Activated CD4-positive, alpha-beta T cell treated with anti-CD3 and anti-CD28 coated beads, Interleukin-2, Interleukin-4, amounts not matched to agents 100 ng/mL and 50 ng/mL, durations not matched to agents 16 hours and 8 hours (primary cell): ENCODE results near the gene TBC1D5.
"Not testable (repeated sequence)": the region's sequence is repeated elsewhere in the genome, so short reads cannot be mapped to it uniquely, and the experiment has no call there.

ENCODE experiments used
- DNase-seq: peaks from one replicate; pipeline ENCODE4 v3.0.0-alpha.2; 2020; ENCODE audit warnings: low spot score

Gene TBC1D5

DNA sequence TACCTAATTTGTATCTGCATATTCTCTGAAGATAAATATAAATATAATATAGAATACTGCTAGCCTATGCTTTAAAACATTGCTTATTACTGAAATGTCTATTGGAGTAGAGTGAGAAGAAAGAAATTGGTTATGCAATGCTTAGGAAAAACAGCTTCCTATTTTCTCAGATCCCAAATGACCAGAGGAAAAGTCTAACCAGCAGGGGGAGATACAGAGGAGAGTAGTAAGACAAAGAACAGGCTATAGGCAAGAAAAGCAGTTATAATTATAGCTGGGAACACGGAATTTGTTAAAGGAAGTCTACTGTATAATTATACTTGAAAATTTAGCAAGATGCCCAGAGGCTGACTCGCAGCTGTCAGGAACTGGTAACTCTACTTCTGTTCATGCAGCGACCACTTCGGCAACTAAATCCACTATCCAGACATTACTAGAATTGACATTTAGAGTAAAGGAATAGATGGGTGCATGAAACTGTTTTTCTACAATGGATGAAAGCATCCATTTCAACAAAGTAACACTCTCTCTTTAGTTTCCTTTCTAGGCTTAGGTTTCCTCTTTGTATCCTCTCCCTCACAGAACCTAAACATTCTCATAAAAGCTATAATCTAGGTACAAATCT lies 97.2 kb downstream of the TBC1D5 start:
- DNase-seq, result no peak

DNA sequence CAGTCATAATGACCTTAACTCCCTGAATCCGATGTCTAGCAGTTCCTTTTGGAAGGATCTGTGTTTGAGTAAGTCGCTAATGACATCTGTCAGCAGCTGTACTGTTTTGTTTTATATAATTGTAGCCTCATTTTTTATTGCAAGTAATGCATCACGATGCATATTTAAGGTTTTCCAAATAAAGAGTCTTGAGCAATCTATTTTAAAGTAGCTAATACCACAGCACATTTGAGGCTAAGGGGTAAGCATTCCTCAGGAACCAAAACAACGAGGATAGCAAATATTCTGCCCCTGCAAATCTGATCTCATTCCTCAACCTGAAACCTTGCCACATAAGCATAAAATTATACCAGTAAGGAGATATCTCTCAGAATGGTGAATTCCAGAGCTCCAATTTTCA lies 98.7 kb downstream of the TBC1D5 start:
- DNase-seq, result no peak

DNA sequence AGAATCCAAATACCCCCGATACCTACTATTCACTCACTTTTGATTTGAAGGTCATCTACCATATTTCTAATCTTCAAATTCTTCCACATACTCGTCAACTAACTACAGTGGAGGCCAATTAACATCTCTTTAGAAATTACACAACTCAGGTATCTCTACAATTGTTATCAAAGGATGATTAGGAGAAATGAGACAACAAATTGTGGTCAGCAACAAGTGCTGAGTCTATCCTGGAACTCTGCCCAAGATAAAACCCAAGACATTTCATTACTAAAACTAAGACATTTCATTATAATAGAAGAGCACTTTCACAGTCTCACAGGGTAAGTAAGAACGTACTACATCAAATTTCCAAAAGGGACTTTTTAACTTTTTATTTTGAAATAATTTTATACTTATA lies 100.0 kb downstream of the TBC1D5 start:
- DNase-seq, result no peak

DNA sequence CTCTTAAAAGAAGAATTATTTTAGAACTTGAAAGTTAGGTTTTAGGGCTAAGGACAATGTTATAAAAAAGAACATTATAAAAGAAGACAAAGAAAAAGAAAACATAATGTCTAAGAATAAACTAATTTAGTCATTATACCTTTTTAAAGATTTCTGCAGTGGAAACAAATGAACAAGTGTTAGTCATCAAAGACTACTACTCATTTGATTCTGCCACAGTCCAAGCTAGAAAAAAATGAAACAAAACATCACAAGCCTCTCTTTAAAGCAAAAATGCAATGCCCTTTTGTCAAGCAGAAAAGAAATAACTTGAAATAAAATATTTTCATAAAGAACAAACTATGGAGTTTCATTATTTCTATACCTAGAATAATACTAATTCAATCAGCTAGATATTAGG lies 102.0 kb downstream of the TBC1D5 start:
- DNase-seq, result peak; percentile 6

DNA sequence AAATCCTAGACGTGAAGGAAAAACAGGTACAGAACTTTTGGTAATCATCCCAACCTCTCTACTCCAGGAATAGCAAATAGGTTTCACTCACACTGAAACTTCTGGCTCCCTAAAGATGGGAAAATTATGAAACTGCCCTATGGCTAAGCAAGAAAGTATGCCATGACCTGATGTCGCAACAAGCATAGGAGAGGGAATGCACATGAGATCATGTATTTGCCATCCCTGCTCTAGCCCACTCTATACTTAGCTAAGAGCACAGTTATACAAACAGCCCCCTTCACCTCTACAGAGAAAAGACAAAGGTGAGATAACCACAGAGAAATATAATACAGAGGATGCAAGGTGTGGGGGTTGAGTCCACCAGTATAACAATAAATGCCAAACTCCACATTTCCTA lies 102.7 kb downstream of the TBC1D5 start:
- DNase-seq, result no peak

DNA sequence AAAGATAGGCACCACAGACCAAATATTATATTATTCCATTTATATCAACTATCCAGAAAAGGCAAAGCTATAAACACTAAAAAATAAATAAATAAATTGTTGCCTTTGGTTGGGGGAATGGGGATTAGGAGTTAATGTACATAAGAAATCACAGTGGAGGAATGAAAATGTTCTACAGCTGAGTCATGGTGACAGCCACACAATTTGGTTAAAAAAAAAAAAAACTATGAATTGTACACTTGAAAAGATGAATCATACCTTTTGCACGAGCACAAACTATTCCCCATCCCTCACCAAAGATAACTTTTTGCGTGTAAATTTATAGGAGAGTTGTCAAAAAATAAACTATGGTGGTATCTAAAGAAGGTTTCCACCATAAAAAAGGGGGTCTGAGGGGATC lies 103.2 kb downstream of the TBC1D5 start:
- no peak for DNase-seq

DNA sequence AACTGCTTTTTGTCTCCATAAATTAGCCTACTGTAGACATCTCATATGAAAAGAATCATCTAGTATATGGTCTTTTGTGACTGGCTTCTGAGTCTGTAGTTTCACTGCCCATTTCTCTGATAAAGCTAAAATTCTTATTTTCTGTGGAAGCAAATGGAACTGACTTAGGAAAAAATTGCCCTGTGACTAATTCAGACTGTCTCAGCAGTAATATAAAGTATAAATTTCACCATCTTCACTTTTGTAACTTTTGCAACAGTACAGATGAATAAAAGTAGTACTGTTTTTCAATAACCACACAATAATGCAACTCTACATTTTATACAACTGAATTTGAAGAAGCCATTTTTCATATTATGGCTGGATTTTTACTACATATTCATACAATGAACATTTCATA lies 104.1 kb downstream of the TBC1D5 start:
- DNase-seq, result no peak

DNA sequence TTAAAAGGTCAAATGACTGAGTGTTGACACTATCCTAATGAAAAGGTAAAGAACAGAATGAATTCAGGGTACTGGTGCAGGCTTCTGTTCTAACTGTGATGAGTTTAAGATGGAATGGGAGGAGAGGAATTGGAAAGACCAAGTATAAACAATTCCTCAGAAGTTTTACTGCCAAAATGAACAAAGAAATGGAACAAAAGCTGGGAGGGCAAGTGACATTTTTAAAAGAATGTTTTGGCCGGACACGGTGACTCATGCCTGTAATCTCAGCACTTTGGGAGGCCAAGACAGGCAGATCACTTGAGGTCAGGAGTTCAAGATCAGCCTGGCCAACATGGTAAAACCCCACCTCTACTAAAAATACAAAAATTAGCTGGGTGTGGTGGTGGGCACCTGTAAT lies 106.8 kb downstream of the TBC1D5 start:
- DNase-seq, result not testable (repeated sequence)

DNA sequence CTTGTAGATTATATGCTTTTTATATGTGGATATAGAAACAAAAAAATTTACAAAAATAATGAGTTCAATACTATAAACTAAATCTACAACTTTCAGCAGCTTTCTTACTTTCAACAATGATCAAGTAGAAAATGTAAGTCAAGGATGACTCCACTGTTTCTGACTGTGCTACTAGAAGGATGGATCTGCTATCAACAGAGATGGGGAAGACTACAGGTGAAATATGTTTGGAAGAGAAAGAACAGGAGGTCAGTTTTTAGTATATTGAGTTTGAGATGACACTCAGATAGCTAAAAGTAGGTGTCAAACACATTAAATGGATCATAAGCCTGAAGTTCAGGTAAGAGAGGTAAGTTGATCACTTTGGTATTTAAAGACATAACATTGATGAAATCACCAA lies 107.5 kb downstream of the TBC1D5 start:
- no peak for DNase-seq

DNA sequence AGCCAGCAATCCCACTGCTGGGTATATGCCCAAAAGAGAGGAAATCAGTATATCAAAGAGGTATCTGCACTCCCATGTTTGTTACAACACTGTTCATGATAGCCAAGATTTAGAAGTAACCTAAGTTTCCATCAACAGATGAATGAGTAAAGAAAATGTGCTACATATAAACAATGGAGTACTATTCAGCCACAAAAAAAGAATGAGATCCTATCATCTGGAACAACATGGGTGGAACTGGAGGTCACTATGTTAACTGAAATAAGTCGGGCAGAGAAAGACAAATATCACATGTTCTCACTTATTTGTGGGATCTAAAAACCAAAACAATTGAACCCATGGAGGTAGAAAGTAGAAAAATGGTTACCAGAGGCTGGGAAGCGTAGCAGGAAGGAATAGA lies 108.2 kb downstream of the TBC1D5 start:
- no peak for DNase-seq

DNA sequence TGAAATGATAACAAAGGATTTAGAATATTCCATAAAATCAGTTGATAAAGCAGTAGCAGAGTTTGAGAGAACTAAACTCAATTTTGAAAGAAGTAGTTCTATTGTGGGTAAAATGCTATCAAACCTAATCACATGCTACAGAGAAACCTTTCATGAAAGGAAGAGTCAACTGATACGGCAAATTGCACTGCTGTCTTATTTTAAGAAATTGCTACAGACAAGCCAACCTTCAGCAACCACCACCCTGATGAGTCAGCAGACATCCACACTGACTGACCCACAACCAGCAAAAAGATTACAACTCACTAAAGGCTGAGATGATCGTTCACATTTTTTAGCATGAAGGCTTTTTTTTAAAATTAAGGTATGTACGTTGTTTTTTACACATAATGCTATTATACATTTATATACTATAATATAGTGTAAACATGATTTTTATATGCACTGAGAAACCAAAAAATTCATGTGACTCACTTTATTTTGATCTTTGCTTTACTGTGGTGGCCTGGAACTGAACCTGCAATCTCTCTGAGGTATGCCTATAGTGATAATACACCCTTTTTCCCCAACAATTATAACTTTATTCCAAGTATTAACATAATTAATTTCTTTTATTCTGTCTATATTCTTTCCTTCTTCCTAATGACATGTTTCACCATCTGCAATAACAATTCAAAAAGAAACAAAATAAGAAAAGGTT lies 109.9 kb downstream of the TBC1D5 start:
- peak; percentile 31 for DNase-seq

DNA sequence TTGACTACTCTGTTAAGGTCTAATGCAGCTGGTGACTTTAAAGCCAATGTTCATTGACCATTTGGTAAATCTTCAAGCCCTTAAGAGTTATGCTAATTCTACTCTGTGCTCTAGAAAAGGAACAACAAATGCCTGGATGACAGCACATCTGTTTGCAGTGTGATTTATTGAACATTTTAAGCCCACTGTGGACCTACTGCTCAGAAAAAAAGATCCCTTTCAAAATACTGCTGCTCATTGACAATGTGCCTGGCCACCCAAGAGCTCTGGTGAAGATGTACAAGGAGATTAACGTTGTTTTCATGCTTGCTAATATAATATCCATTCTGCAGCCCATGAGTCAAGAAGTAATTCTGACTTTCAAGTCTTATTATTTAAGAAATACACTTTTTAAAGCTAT lies 110.8 kb downstream of the TBC1D5 start:
- no peak for DNase-seq

DNA sequence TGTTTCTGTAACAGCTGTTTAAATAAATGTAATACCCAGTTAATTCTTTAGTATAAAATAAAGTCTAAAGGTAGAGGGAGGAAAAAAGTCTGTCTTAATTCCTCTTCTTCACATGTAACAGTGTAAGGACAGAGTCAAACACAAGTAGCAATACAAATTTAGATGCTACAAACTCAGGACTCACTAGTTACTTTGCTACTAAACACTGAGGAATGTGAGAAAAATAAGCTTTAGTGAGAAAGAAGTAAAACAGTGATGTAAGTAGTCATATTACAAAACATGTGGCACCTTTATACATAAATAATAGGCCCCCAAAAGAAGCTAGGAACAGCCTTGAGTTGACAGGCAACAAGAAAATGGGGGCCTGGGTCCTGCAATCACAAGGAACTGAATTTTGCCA lies 113.0 kb downstream of the TBC1D5 start:
- DNase-seq, result no peak

DNA sequence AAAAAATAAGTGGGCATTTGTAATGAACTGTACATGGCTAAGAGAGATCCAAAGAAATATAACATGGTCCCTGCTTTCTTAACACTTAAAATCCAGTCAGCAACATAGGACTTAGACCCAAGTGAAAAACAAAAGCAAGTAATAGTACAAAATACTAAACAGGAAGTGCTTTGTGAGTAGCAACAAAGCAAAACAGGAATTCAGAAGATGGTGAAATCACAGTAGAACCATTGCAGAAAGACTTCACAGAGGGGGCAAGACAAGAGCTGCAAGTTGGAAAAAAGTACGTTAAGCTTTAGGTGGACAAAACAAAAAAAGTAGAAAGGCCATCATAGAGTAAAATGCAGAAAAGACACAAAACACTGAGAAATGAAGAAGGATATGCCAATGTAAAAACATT lies 116.0 kb downstream of the TBC1D5 start:
- no peak for DNase-seq

DNA sequence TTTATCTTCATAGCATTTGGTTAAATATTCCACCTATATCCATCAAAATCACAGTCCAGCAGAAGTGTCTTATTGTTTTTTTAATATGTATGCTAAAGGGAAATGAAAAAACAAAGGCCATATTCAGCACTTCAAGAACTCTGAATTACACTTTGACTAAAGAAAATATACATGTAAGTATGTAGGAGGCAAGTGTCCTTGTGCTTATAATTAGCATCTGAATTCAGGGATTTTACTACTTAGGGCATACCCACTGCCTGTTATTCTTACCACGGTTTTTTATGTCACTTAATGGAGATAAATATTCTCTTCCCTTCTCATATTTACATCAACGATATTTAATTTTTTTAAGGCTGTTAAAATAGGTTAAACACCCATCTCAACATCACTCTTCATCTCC lies 117.3 kb downstream of the TBC1D5 start:
- DNase-seq, result no peak

DNA sequence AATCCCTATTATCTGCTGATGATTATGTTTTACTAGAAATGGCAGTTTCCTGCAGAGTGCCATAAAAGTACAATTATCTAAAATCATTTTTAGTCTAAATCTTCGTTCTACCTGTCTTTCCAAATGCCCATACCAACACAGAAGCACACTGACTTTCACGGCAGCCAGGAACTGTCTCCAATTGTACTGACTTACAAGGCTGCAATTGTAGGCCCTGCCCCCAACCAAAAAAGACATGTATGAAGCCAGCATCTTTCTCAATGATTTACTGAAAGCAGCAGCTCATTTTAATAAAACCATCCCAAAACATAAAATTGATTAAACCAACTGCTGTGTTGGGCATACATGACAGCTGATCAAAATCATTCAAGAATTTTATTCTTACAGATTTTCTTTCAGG lies 119.0 kb downstream of the TBC1D5 start:
- no peak for DNase-seq

DNA sequence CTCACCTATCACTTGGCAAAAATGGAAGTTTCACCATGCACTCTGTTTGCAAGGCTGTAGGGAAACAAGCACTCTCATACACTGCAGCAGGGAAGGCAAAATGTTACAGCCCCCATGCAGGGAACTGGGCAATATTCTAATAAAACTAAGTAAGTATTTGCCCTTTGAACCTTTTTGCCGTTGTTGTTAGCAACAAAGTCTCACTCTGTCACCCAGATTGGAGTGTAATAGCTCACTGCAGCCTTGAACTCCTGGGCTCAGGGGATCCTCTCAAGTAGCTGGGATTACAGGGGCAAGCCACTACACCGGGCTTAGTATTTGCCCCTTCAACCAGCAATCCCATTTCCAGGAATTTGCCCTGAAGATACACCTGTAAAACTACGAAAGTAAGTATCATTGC lies 122.5 kb downstream of the TBC1D5 start:
- DNase-seq, result no peak

DNA sequence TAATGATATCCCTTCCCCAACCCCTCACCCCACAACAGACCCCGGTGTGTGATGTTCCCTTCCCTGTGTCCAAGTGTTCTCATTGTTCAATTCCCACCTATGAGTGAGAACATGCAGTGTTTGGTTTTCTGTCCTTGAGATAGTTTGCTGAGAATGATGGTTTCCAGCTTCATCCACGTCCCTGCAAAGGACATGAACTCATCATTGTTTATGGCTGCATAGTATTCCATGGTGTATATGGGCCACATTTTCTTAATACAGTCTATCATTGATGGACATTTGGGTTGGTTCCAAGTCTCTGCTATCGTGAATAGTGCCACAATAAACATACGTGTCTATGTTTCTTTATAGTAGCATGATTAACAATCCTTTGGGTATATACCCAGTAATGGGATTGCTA lies 129.4 kb downstream of the TBC1D5 start:
- DNase-seq, result not testable (repeated sequence)

DNA sequence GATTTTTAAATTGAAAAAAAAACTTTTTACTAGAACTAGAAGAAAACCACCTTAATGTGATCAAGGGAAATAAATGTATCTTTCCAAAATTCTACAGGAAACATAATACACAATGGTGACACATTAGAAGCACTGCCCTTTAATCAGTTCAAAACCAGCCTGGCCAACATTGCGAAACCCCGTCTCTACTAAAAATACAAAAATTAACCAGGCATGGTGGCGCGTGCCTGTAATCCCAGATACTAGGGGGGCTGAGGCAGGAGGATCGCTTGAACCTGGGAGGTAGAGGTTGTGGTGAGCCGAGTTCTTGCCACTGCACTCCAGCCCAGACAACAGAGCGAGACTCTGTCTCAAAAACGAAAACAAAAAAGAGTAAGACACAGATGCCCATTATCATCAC lies 134.5 kb downstream of the TBC1D5 start:
- DNase-seq, result no peak

DNA sequence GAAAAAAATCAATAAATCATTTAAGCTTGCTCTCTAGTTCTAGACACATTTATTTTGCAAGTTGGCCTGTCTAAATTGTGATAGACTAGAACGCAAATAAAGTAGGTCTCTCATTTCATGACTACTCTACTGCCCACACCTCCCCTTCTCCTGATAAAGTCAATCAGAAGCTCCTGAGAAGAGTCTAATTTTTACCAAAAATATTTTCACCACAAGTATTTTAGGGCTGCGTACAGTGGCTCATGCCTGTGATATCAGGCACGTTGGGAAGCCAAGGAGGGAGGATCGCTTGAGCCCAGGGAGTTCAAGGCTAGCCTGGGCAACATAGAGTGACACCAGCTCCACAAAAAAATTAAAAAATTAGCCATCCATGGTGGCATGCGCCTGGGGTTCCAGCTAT lies 136.5 kb downstream of the TBC1D5 start:
- no peak for DNase-seq

DNA sequence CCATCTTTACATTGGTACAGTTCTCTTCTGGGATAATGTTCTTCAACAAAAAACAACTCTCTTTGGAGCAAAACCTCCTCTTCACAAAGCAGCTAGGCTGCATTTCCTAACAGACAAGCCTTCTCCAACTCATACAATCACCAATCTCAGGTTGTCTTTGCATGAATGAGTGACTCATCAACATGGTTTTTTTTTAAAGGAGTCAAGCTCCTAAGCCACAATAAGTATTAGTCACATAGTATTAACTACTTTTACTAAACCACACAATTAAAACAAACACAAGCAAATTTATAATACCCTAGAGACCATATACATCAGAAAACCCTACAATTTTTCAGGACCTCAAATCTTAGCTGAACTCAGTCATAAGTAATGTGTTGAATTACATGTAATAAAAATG lies 137.4 kb downstream of the TBC1D5 start:
- DNase-seq, result peak; percentile 19

DNA sequence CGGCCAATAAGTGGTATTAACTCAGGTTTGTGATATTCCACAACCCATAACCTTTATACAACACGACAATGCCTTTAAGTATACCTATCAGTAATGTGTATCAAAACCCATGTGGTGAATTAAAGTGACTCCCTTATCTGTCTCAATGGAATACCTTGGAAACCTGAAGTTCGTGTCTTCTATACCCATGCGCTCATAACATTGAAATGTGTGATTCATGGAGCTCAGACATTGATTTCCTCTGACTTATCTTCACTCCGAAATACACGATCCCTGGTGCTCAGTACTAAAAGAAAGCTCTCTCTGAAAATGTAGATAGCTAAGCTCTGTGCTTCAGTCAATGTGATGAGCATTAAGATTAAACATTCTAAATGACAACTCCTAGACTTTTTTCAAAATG lies 140.3 kb downstream of the TBC1D5 start:
- no peak for DNase-seq

DNA sequence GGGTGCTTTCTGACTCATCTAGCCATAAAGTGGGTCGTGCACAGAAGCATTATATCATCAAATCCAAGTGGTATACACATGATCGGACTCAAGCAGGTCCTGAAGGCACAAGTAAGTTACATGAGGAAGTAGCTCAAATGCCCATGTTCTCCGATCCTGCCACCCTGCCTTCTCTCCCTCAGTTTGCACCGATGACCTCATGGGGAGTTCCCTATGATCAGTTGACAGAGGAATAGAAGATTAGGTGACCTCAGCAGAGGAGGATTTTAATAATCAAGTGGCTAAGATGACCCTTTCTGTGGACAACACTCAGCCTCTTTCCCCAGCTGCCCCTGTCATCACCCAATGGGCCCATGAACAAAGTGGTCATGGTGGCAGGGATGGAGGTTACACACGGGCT lies 149.5 kb downstream of the TBC1D5 start:
- no peak for DNase-seq

DNA sequence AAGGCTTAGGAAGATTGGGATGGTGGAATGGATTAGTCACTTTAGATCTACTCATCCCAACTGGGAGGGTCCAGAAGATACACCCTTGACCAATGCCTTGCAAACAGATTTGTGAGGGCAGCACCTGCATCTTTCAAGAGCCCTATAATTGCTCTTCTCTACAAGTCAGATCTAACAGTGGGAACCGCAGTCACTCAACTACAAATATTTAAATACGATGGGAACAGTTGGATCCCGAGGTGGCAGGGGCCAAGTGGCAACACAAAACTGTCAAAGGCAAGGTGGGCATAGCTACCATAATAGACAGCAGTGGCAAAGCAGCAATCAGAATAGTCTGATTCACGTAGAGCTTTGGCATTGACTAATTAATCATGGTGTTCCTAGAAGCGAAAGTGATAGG lies 152.0 kb downstream of the TBC1D5 start:
- no peak for DNase-seq
